Spleen (tissue), 11 donors: ENCODE results near the gene KLK7. TPM values are rescaled to one million over a fixed set of nuclear protein-coding genes. Genes with fewer than 3 reads are reported as not detected.

Experiments used
- DNase-seq: peaks from one replicate; pipeline ENCODE4 v3.0.0-alpha.2; 2020
- H3K27ac ChIP-seq, 8 donors: fragments of 200-600 bp; sonication (generic) in 7 of 8; 1 replicate in 4 of 8; 2 replicates in 4 of 8; pipeline versions ENCODE4 v1.5.0 to v1.8.0; 2016 to 2021; ENCODE audit warnings: inconsistent platforms in 4 of 8, mild to moderate bottlenecking in 4 of 8, moderate library complexity in 1 of 8
- H3K27me3 ChIP-seq, 7 donors: fragments of 200-600 bp; sonication (generic) in 6 of 7; replicated peaks in 1 of 7; 1 replicate in 4 of 7; 2 replicates in 3 of 7; pipeline versions ENCODE4 v1.5.0 to v1.8.0; 2016 to 2021; ENCODE audit warnings: inconsistent platforms in 3 of 7, mild to moderate bottlenecking in 1 of 7
- H3K36me3 ChIP-seq, 6 donors: fragments of 200-600 bp; sonication (generic) in 5 of 6; 1 replicate in 4 of 6; 2 replicates in 2 of 6; pipeline versions ENCODE4 v1.5.0 to v1.8.0; 2016 to 2021; ENCODE audit warnings: inconsistent platforms in 2 of 6
- H3K4me1 ChIP-seq, 6 donors: fragments of 200-600 bp; sonication (generic) in 5 of 6; 1 replicate in 3 of 6; 2 replicates in 3 of 6; pipeline versions ENCODE4 v1.5.0 to v1.8.0; 2016 to 2021; ENCODE audit warnings: inconsistent platforms in 3 of 6
- H3K4me3 ChIP-seq, 8 donors: fragments of 200-600 bp; sonication (generic) in 7 of 8; 1 replicate in 4 of 8; 2 replicates in 4 of 8; pipeline versions ENCODE4 v1.5.0 to v1.8.0; 2016 to 2021; ENCODE audit warnings: inconsistent platforms in 4 of 8, mild to moderate bottlenecking in 4 of 8, moderate library complexity in 2 of 8
- H3K9me3 ChIP-seq, 8 donors: fragments of 200-600 bp; sonication (generic) in 7 of 8; 1 replicate in 4 of 8; 2 replicates in 4 of 8; pipeline versions ENCODE4 v1.5.0 to v1.8.0; 2016 to 2021; ENCODE audit warnings: inconsistent platforms in 4 of 8
- CTCF ChIP-seq, 11 experiments: fragments of 200-600 bp in 7 of 11; fragments of 450-650 bp in 4 of 11; sonication (generic) in 4 of 11; IDR thresholded peaks in 8 of 11; conservative IDR thresholded peaks in 3 of 11; 1 replicate in 7 of 11; 2 replicates in 4 of 11; pipeline versions ENCODE4 v1.4.0 to v1.8.0; 2016 to 2021; ENCODE audit warnings: antibody characterized with exemption in 11 of 11, inconsistent platforms in 4 of 11, mild to moderate bottlenecking in 1 of 11
- POLR2A ChIP-seq, 3 donors: fragments of 450-650 bp; IDR thresholded peaks; one replicate each; pipeline ENCODE4 v1.5.1; 2017; ENCODE audit warnings: antibody characterized with exemption in 3 of 3, mild to moderate bottlenecking in 1 of 3
- POLR2AphosphoS5 ChIP-seq, 3 donors: sonication (generic); formaldehyde crosslinking; IDR thresholded peaks; one replicate each; pipeline ENCODE4 v1.5.1; 2017; ENCODE audit warnings: antibody characterized with exemption in 3 of 3
- WGBS, 5 donors: extraction: QIAGEN DNeasy Blood & Tissue Kit in 3 of 5; methylation state at CpG; one replicate each; pipeline versions ENCODE4 v1.1.5 to v1.1.7; 2013 to 2018; 5-methylcytosine and 5-hydroxymethylcytosine counted together
- intact Hi-C: fragments of 100-400 bp; cut with DNase I; formaldehyde crosslinking; loops from one replicate; pipeline ENCODE4 v1.15.0; 2023; ENCODE audit warnings: low total_unique reads
- polyA plus RNA-seq, 3 donors: library from polyadenylated mRNA; stranded (reverse); fragments of 200-250 nt; gene quantifications; one replicate each; pipeline ENCODE4 v1.2.1, GENCODE V29; 2013
- total RNA-seq, 7 donors: library from RNA; depleted of rRNA in 3 of 7; stranded (reverse); fragments of >200 nt in 3 of 7; fragmentation: NEBNext Ultra II Directional in 4 of 7; extraction: Animal tissue kit (Norgen Biotek cat#: 25700) in 4 of 7; gene quantifications; one replicate each; pipeline versions ENCODE4 v1.1.0 to v1.2.1, GENCODE V29; 2016 to 2021
- donor health status: healthy with polysubstance abuse.
- donor health status: DM: no; HTN: no; CAD: no; lungs with moderate emphysema.
- donor health status: DM: no; HTN: no; CAD: no.
- donor health status: Bipolar disorder and iron deficiency.
- donor health status: healthy.
- donor health status: DM: no; HTN: no; CAD: no.
- donor health status: DM: yes; HTN: yes; CAD: no.

Gene KLK7
- total and polyA plus RNA-seq, 10 donors, result 0.03 to 1.6 (median 0.23) TPM; not detected in 5

- no peaks in the 10 kb centered on the region for H3K36me3 ChIP-seq
- 70 to 83% (median 77%) methylated on average over 4 of the region's 4 CpGs for WGBS, 5 donors
- no peaks in the 10 kb centered on the region for H3K4me1 ChIP-seq
- no peak overlapping the region for H3K4me3 ChIP-seq
- no peak for DNase-seq
- no peaks in the 10 kb centered on the region for H3K9me3 ChIP-seq
- peaks cover 0 to 79% (median 6%) of the 10 kb centered on the region in 7 donors for H3K27me3 ChIP-seq
- intact Hi-C loops, result no loop called here
- H3K27ac ChIP-seq, result no peak overlapping the region
- TF ChIP-seq POLR2A (IDR thresholded peaks at IDR 0.05) (no peak), POLR2AphosphoS5 (IDR thresholded peaks at IDR 0.05) (no peak), CTCF (IDR thresholded peaks at IDR 0.05 in 8 of 11, conservative IDR thresholded peaks at IDR 0.05 in 3 of 11) (no peak)
Observed at GRCh38 chr19:51010066-51010795, 26.5 kb upstream of the KLK7 start.

GRCh38 chr19:51009061-51009891 is 25.6 kb upstream of the KLK7 start:
- Histone ChIP-seq H3K4me3 (no peak overlapping the region), H3K27ac (no peak overlapping the region), H3K9me3 (no peaks in the 10 kb centered on the region), H3K27me3 (peaks cover 0 to 69% (median 3%) of the 10 kb centered on the region in 7 donors), H3K36me3 (no peaks in the 10 kb centered on the region), H3K4me1 (no peaks in the 10 kb centered on the region)
- TF ChIP-seq POLR2A (IDR thresholded peaks at IDR 0.05) (no peak), POLR2AphosphoS5 (IDR thresholded peaks at IDR 0.05) (no peak), CTCF (IDR thresholded peaks at IDR 0.05 in 8 of 11, conservative IDR thresholded peaks at IDR 0.05 in 3 of 11) (no peak)
- WGBS, 5 donors, result 65 to 77% (median 73%) methylated on average over 15 to 19 of the region's 19 CpGs
- intact Hi-C loops, result no loop called here
- no peak for DNase-seq

GRCh38 chr19:51007488-51007887 is 23.8 kb upstream of the KLK7 start:
- WGBS, 5 donors, result 81 to 89% (median 83%) methylated on average over 3 of the region's 3 CpGs
- no peak for DNase-seq

More at GRCh38 chr19:51007488-51007887, 23.8 kb upstream of the KLK7 start:
- Histone ChIP-seq H3K9me3 (no peaks in the 10 kb centered on the region), H3K4me1 (no peaks in the 10 kb centered on the region), H3K36me3 (no peaks in the 10 kb centered on the region), H3K27ac (no peak overlapping the region), H3K4me3 (no peak overlapping the region), H3K27me3 (peaks cover 0 to 70% (median 6%) of the 10 kb centered on the region in 7 donors)
- intact Hi-C loops, result no loop called here
- no peak for TF ChIP-seq POLR2A (IDR thresholded peaks at IDR 0.05)
- TF ChIP-seq CTCF (IDR thresholded peaks at IDR 0.05 in 8 of 11, conservative IDR thresholded peaks at IDR 0.05 in 3 of 11), result no peak
- no peak for TF ChIP-seq POLR2AphosphoS5 (IDR thresholded peaks at IDR 0.05)
